Endothelial cell of umbilical vein (primary cell): ENCODE results near the gene ADCYAP1R1. TPM values are rescaled to one million over a fixed set of nuclear protein-coding genes. Genes with fewer than 3 reads are reported as not detected.

Experiments used
- BruUV-seq: library from RNA; stranded (reverse); fragments of 400-500 nt; replicated peaks from 2 replicates; lab custom pipeline; 2021; lab: Mats Ljungman, UMichigan
- CTCF ChIA-PET: fragments of 300-600, 350-600 bp; sonication (Branson Sonifier 250); formaldehyde crosslinking; loops from one replicate; lab custom pipeline; 2021; ENCODE audit warnings: antibody characterized with exemption, inconsistent platforms; lab: Charles Lee
- POLR2A ChIA-PET: fragments of 300-600, 350-600 bp; sonication (Branson Sonifier 250); formaldehyde crosslinking; loops from one replicate; lab custom pipeline; 2021; ENCODE audit warnings: antibody characterized with exemption, inconsistent platforms; lab: Charles Lee
- DNase-seq: peaks from one replicate; pipeline ENCODE4 v3.0.0-alpha.2; 2011; ENCODE audit warnings: low read depth, low spot score
- FAIRE-seq: peaks from 2 replicates; lab custom pipeline; 2011; peaks lifted over from hg19 to GRCh38; lab: Jason Lieb, UNC
- H2AFZ ChIP-seq: 2 replicates; pipeline ENCODE4 v1.6.0; 2012; ENCODE audit warnings: low read depth, low read length, control low read depth, inconsistent platforms
- H3K27ac ChIP-seq: 2 replicates; pipeline ENCODE4 v1.5.1; 2011; ENCODE audit warnings: low read depth, mild to moderate bottlenecking, control low read depth, low read length, moderate library complexity; ENCODE audit not compliant: insufficient read depth
- H3K27me3 ChIP-seq, 2 experiments: 2 replicates each; pipeline versions ENCODE4 v1.6.0 to v1.6.1; 2011; ENCODE audit warnings: low read length in 2 of 2, mixed read lengths in 1 of 2; ENCODE audit not compliant: control insufficient read depth in 2 of 2, insufficient read depth in 2 of 2
- H3K36me3 ChIP-seq, 2 experiments: 2 replicates in 1 of 2; 3 replicates in 1 of 2; pipeline ENCODE4 v1.5.1; 2011; ENCODE audit warnings: low read length in 2 of 2, mild to moderate bottlenecking in 1 of 2, moderate library complexity in 1 of 2; ENCODE audit not compliant: control insufficient read depth in 2 of 2, insufficient read depth in 2 of 2; ENCODE audit errors: extremely low read depth in 1 of 2
- H3K4me1 ChIP-seq: 3 replicates; pipeline ENCODE4 v1.5.1; 2011; ENCODE audit warnings: mild to moderate bottlenecking, low read length; ENCODE audit not compliant: control insufficient read depth, insufficient read depth; ENCODE audit errors: extremely low read depth
- H3K4me2 ChIP-seq: 2 replicates; pipeline ENCODE4 v1.6.1; 2011; ENCODE audit warnings: low read length, control low read depth, mixed read lengths; ENCODE audit not compliant: insufficient read depth
- H3K4me3 ChIP-seq, 3 experiments: fragments of 200-600 bp in 1 of 3; sonication (generic), shearing (Covaris generic) in 1 of 3; replicated peaks in 1 of 3; 2 replicates each; pipeline ENCODE4 v1.5.1; 2011 to 2016; ENCODE audit warnings: control low read depth in 3 of 3, low read length in 3 of 3, mild to moderate bottlenecking in 2 of 3, inconsistent platforms in 1 of 3, low read depth in 1 of 3, moderate library complexity in 1 of 3; ENCODE audit not compliant: insufficient read depth in 1 of 3
- H3K79me2 ChIP-seq: 2 replicates; pipeline ENCODE4 v1.6.0; 2012; ENCODE audit warnings: low read length, inconsistent platforms; ENCODE audit not compliant: control insufficient read depth, insufficient read depth
- H3K9ac ChIP-seq: replicated peaks from 2 replicates; pipeline ENCODE3; 2011; ENCODE audit warnings: low read length, control low read depth; ENCODE audit not compliant: insufficient read depth; ENCODE audit errors: extremely low read depth
- H3K9me1 ChIP-seq: replicated peaks from 3 replicates; pipeline ENCODE4 v1.6.0; 2011; ENCODE audit warnings: mild to moderate bottlenecking, low read length; ENCODE audit not compliant: control insufficient read depth, insufficient read depth; ENCODE audit errors: extremely low read depth
- H3K9me3 ChIP-seq: replicated peaks from 2 replicates; pipeline ENCODE4 v1.5.1; 2012; ENCODE audit warnings: low read length, inconsistent platforms; ENCODE audit not compliant: control insufficient read depth, insufficient read depth
- H4K20me1 ChIP-seq: replicated peaks from 2 replicates; pipeline ENCODE3; 2011; ENCODE audit warnings: mild to moderate bottlenecking, low read length; ENCODE audit not compliant: control insufficient read depth, insufficient read depth; ENCODE audit errors: extremely low read depth
- CTCF ChIP-seq, 2 donors: IDR thresholded peaks; 1 replicate in 1 of 2; 2 replicates in 1 of 2; pipeline ENCODE4 v1.5.1; 2011; ENCODE audit warnings: low read length in 2 of 2, mild to moderate bottlenecking in 2 of 2, moderate library complexity in 2 of 2, control low read depth in 1 of 2, inconsistent platforms in 1 of 2, low read depth in 1 of 2; ENCODE audit not compliant: insufficient read depth in 1 of 2; ENCODE audit errors: extremely low read depth in 1 of 2
- EZH2 ChIP-seq: IDR thresholded peaks from 2 replicates; pipeline ENCODE4 v1.6.1; 2012; ENCODE audit warnings: borderline replicate concordance, low read depth, mild to moderate bottlenecking, moderate library complexity, low read length, inconsistent platforms; ENCODE audit not compliant: severe bottlenecking
- FOS ChIP-seq: IDR thresholded peaks from 2 replicates; pipeline ENCODE4 v1.6.1; 2011; ENCODE audit warnings: mild to moderate bottlenecking, low read length, moderate library complexity, borderline replicate concordance; ENCODE audit not compliant: insufficient read depth
- GATA2 ChIP-seq: IDR thresholded peaks from 2 replicates; pipeline ENCODE4 v1.7.0; 2011; ENCODE audit warnings: low read depth, mild to moderate bottlenecking, moderate library complexity, mixed read lengths, low read length; ENCODE audit not compliant: insufficient read length, insufficient read depth
- JUN ChIP-seq: IDR thresholded peaks from 2 replicates; pipeline ENCODE4 v1.6.1; 2011; ENCODE audit warnings: borderline replicate concordance, low read depth; ENCODE audit not compliant: insufficient read length, insufficient read depth
- MAX ChIP-seq: IDR thresholded peaks from 2 replicates; pipeline ENCODE4 v1.6.1; 2011; ENCODE audit not compliant: insufficient read depth, insufficient read length
- MYC ChIP-seq: IDR thresholded peaks from one replicate; pipeline ENCODE4 v1.6.1; 2011; ENCODE audit warnings: mild to moderate bottlenecking, low read depth, low read length
- POLR2A ChIP-seq: IDR thresholded peaks from 2 replicates; pipeline ENCODE4 v1.6.1; 2012; ENCODE audit warnings: low read depth, mild to moderate bottlenecking, control low read depth, low read length
- POLR2AphosphoS5 ChIP-seq: IDR thresholded peaks from 2 replicates; pipeline ENCODE4 v1.6.1; 2012; ENCODE audit warnings: low read depth, mild to moderate bottlenecking, control low read depth, low read length, moderate library complexity; ENCODE audit not compliant: insufficient read depth
- dilution Hi-C: fragments of 300-500 bp; cut with MboI; formaldehyde crosslinking; loops from one replicate; pipeline ENCODE4 v1.15.0; 2019; ENCODE audit warnings: low sequenced_read_pairs; ENCODE audit not compliant: extremely low pct_ligation_motif_present
- intact Hi-C: fragments of 100-400 bp; cut with micrococcal nuclease; formaldehyde crosslinking; loops from one replicate; pipeline ENCODE4 v1.10.0; 2022
- polyA plus RNA-seq, 4 experiments: library from polyadenylated mRNA; depleted of rRNA in 3 of 4; stranded (reverse) in 3 of 4; unstranded in 1 of 4; fragments of >200 nt; gene quantifications; 2 replicates each; pipeline versions ENCODE4 v1.2.1 to v1.2.3, GENCODE V29; 2011 to 2012; ENCODE audit warnings: missing spikeins in 1 of 4
- total RNA-seq: library from RNA; stranded (reverse); gene quantifications from 2 replicates; pipeline ENCODE4 v1.2.3, GENCODE V29; 2021

ADCYAP1R1 gene
- total and polyA plus RNA-seq, 2 donors (not counting 3 experiments of a cell fraction or from before 2014, with no cell fraction given), result 0.04 TPM; not detected in 1

DNA sequence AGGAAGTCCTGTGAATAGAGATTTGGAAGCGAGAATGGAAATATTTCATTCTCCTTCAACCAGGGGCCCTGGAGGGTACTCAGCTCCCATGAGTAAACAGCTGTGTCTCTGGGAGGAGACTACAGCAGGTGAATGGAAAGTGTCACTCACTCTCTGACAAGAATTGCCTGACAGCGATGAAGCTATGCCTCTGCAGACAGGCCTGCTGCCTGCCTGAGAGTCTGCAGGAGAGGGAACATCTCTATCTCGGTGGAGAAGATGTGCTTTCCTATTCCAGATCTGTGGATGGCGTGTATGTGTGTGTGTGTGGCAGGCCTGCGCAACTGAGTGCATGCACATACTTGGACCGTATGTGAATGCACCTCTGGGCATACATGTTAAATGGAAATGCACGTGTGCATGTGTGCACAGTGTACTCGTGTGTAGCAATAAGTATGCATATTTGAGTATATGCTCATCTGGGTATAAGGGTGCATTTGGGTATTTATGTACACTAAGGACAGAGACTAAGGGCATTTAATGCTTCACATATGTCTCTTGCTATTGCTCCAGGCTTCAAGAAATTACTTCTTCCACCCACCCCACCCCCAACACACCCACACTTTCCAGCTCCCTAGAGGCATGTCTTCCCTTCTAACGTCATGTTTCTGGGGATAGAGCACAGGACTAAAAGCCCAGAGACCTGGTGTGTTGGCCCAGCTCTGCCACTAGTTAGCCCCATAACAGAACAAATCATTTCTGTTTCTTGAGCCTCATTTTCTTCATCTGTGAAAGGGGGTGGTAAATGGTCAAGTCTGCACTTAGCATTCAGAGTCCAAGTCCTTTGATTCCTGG is 4.6 kb upstream of the ADCYAP1R1 start:
- Histone ChIP-seq H3K9me3 (no peaks in the 10 kb centered on the region), H4K20me1 (no peaks in the 10 kb centered on the region), H3K4me1 (no peaks in the 10 kb centered on the region), H3K79me2 (no peaks in the 10 kb centered on the region), H3K36me3 (no peaks in the 10 kb centered on the region), H3K4me3 (no peak overlapping the region), H3K4me2 (no peak overlapping the region), H3K9me1 (no peaks in the 10 kb centered on the region), H3K27me3 (peaks cover 20 to 38% of the 10 kb centered on the region in 2 experiments), H3K27ac (no peak overlapping the region), H2AFZ (no peak overlapping the region), H3K9ac (no peak overlapping the region)
- dilution Hi-C loops (no loop called here), intact Hi-C loops (no loop called here)
- TF ChIP-seq POLR2A (no peak), GATA2 (no peak), CTCF (IDR thresholded peaks at IDR 0.05; ENCODE audit: extremely low read depth in 1 of 2, insufficient read depth in 1 of 2, low read depth in 1 of 2, low read length in 2 of 2) (no peak), JUN (no peak), MAX (no peak), POLR2AphosphoS5 (no peak), EZH2 (no peak), MYC (no peak), FOS (no peak)
- BruUV-seq, result no TSS peak
- CTCF ChIA-PET, result interaction anchor here (3.3 kb wide), 1 partner anchor 75 kb away, joined by 12 read pairs; no protein-coding TSS in a partner anchor
- FAIRE-seq, result no peak
- POLR2A ChIA-PET, result no interaction called here
- no peak for DNase-seq
